ENCODE results near the gene VANGL1.

VANGL1 gene

DNA sequence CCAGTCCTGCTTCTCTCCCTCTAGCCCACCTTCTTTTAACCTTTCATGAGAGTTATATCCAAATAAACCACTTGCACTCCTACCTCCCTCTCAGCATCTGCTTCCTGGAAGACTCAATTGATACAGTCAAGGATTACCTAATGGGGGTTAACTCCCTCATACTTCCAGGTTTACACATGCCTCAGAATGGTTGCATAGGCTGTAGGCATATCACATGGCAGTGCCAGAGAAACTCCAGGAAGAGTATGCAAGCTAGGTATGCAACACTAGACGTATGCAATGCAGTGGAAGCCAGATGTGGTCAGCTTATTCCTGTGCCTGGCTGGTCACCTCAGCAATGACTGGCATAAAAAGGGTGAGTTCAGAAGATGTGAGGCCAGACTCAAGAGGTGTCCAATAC is 32.7 kb upstream of the VANGL1 start:
- H3K79me2 ChIP-seq: no peaks in the 10 kb centered on the region
- H3K27ac ChIP-seq: no peak overlapping the region
- H3K9me3 ChIP-seq (ENCODE audit: control insufficient read depth, low read length): no peaks in the 10 kb centered on the region
- H3K4me1 ChIP-seq: no peaks in the 10 kb centered on the region
- no peak overlapping the region for H3K4me2 ChIP-seq (ENCODE audit: low read length)
- H3K27me3 ChIP-seq (ENCODE audit: control insufficient read depth, insufficient read depth, low read length): no peaks in the 10 kb centered on the region
- TF ChIP-seq, protein P1, sequence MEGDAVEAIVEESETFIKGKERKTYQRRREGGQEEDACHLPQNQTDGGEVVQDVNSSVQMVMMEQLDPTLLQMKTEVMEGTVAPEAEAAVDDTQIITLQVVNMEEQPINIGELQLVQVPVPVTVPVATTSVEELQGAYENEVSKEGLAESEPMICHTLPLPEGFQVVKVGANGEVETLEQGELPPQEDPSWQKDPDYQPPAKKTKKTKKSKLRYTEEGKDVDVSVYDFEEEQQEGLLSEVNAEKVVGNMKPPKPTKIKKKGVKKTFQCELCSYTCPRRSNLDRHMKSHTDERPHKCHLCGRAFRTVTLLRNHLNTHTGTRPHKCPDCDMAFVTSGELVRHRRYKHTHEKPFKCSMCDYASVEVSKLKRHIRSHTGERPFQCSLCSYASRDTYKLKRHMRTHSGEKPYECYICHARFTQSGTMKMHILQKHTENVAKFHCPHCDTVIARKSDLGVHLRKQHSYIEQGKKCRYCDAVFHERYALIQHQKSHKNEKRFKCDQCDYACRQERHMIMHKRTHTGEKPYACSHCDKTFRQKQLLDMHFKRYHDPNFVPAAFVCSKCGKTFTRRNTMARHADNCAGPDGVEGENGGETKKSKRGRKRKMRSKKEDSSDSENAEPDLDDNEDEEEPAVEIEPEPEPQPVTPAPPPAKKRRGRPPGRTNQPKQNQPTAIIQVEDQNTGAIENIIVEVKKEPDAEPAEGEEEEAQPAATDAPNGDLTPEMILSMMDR (IDR thresholded peaks at IDR 0.05): no peak
- no peak overlapping the region for H2AFZ ChIP-seq
- H3K36me3 ChIP-seq (ENCODE audit: control insufficient read depth, insufficient read depth, low read length): no peaks in the 10 kb centered on the region
- H3K4me3 ChIP-seq (ENCODE audit: low read depth, low read length): no peak overlapping the region
- H3K9ac ChIP-seq: no peak overlapping the region

DNA sequence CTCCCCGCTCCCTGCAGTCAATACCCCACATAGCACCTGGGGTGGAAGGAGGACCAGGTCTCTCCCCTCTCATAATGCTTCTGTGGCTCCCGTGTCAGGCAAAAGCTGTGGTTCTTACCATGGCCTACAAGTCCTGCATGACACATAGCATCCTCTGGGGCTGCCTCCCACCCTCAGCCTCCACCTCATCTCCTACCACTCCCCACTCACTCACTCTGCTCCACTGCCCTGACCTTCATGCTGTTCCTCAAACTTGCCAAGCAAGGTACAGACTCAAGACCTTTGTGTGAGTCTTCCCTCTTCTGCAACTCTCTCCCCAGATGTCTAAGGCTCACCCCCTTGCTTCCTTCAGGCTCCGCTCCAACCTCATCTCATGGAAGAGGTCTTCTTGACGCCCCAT is 28.0 kb upstream of the VANGL1 start:
- Histone ChIP-seq H2AFZ (no peak overlapping the region), H3K4me1 (no peaks in the 10 kb centered on the region), H3K4me3 (ENCODE audit: low read depth, low read length) (no peak overlapping the region), H3K27ac (no peak overlapping the region), H3K27me3 (ENCODE audit: control insufficient read depth, insufficient read depth, low read length) (no peaks in the 10 kb centered on the region), H3K4me2 (ENCODE audit: low read length) (no peak overlapping the region), H3K36me3 (ENCODE audit: control insufficient read depth, insufficient read depth, low read length) (no peaks in the 10 kb centered on the region), H3K9ac (no peak overlapping the region), H3K9me3 (ENCODE audit: control insufficient read depth, low read length) (no peaks in the 10 kb centered on the region), H3K79me2 (no peaks in the 10 kb centered on the region)
- TF ChIP-seq, protein P1 (IDR thresholded peaks at IDR 0.05): no peak

DNA sequence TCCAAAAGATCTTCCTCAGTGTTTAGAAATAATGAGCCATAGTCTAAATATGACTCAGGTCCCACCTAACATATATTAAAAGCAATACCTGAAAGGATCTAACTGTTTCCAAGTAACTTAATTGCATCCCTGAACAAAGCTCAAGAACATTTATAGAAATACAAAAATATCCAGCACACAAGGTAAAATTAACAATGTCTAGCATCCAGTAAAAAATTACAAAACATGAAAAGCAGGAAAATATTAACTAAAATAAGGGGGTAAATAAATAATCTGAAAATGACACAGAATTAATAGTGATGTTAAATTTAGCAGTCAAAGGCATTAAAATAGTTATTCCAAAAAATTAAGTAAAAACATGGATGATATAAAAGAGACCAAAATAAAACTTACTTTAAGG is 21.3 kb upstream of the VANGL1 start:
- no peak overlapping the region for H3K27ac ChIP-seq
- H3K4me2 ChIP-seq (ENCODE audit: low read length): no peak overlapping the region
- H3K9ac ChIP-seq: no peak overlapping the region
- no peaks in the 10 kb centered on the region for H3K4me1 ChIP-seq
- H3K27me3 ChIP-seq (ENCODE audit: control insufficient read depth, insufficient read depth, low read length): no peaks in the 10 kb centered on the region
- H3K9me3 ChIP-seq (ENCODE audit: control insufficient read depth, low read length): no peaks in the 10 kb centered on the region
- no peak overlapping the region for H3K4me3 ChIP-seq (ENCODE audit: low read depth, low read length)
- no peak overlapping the region for H2AFZ ChIP-seq
- TF ChIP-seq, protein P1 (IDR thresholded peaks at IDR 0.05): no peak
- no peaks in the 10 kb centered on the region for H3K36me3 ChIP-seq (ENCODE audit: control insufficient read depth, insufficient read depth, low read length)
- no peaks in the 10 kb centered on the region for H3K79me2 ChIP-seq

DNA sequence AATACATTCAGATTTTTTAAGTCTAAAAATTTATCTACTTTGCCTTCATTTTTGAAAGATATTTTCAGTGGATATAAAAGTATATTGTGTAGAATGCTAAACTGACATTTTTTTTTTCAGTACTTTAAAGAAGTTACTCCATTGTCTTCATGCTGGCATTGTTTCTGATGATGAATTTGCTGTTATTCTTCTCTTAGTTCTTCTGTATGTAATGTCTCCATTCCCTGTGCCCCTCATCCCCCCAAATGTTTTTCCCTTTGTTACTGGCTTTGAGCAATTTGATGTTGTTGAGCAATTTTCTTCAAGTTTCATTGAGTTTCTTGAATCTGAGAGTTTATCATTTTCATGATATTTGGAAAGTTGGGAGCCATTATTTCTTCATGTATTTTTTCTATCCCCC is 20.8 kb upstream of the VANGL1 start:
- Histone ChIP-seq H3K4me2 (ENCODE audit: low read length) (no peak overlapping the region), H3K9me3 (ENCODE audit: control insufficient read depth, low read length) (no peaks in the 10 kb centered on the region), H3K27me3 (ENCODE audit: control insufficient read depth, insufficient read depth, low read length) (no peaks in the 10 kb centered on the region), H3K36me3 (ENCODE audit: control insufficient read depth, insufficient read depth, low read length) (no peaks in the 10 kb centered on the region), H3K9ac (no peak overlapping the region), H3K79me2 (no peaks in the 10 kb centered on the region), H2AFZ (no peak overlapping the region), H3K4me3 (ENCODE audit: low read depth, low read length) (no peak overlapping the region), H3K27ac (no peak overlapping the region), H3K4me1 (no peaks in the 10 kb centered on the region)
- TF ChIP-seq, protein P1 (IDR thresholded peaks at IDR 0.05): no peak

DNA sequence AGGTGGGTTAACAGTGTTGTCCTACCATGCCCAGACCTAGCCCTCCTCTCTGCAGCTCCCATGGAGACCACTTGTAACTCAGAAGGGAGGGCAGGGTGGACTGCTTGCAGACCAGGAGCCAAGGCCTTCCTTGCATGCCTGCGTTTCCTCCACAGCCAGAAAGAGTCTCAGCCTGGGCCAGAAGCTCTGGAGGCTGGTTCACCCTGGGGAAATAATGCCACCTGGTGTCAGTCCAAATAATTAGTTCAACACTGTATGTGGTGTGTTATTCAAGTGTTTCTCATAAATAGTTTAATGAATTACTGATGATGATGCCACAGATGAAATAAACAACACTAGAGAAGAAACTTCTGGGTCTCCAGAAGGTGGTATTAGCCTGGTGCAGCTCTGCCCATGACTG is 16.9 kb upstream of the VANGL1 start:
- no peaks in the 10 kb centered on the region for H3K79me2 ChIP-seq
- H3K4me2 ChIP-seq (ENCODE audit: low read length): no peak overlapping the region
- peak overlapping the region; percentile 39 for H3K27ac ChIP-seq
- peak overlapping the region; percentile 57 for H2AFZ ChIP-seq
- no peaks in the 10 kb centered on the region for H3K4me1 ChIP-seq
- H3K27me3 ChIP-seq (ENCODE audit: control insufficient read depth, insufficient read depth, low read length): no peaks in the 10 kb centered on the region
- no peak overlapping the region for H3K9ac ChIP-seq
- no peaks in the 10 kb centered on the region for H3K36me3 ChIP-seq (ENCODE audit: control insufficient read depth, insufficient read depth, low read length)
- H3K9me3 ChIP-seq (ENCODE audit: control insufficient read depth, low read length): no peaks in the 10 kb centered on the region
- TF ChIP-seq, protein P1 (IDR thresholded peaks at IDR 0.05): no peak
- H3K4me3 ChIP-seq (ENCODE audit: low read depth, low read length): no peak overlapping the region
